GM18868 (cell line): Measurements from ENCODE around the gene RIN3.
"Not testable (repeated sequence)": the region's sequence is repeated elsewhere in the genome, so short reads cannot be mapped to it uniquely, and the experiment has no call there.

Source experiments
- ATAC-seq: cut with Tn5 transposase; IDR thresholded peaks from one replicate; pipeline ENCODE4 v1.9.1; 2021; ENCODE audit warnings: mild to moderate bottlenecking, moderate library complexity; ENCODE audit not compliant: unreplicated experiment

Gene RIN3

DNA sequence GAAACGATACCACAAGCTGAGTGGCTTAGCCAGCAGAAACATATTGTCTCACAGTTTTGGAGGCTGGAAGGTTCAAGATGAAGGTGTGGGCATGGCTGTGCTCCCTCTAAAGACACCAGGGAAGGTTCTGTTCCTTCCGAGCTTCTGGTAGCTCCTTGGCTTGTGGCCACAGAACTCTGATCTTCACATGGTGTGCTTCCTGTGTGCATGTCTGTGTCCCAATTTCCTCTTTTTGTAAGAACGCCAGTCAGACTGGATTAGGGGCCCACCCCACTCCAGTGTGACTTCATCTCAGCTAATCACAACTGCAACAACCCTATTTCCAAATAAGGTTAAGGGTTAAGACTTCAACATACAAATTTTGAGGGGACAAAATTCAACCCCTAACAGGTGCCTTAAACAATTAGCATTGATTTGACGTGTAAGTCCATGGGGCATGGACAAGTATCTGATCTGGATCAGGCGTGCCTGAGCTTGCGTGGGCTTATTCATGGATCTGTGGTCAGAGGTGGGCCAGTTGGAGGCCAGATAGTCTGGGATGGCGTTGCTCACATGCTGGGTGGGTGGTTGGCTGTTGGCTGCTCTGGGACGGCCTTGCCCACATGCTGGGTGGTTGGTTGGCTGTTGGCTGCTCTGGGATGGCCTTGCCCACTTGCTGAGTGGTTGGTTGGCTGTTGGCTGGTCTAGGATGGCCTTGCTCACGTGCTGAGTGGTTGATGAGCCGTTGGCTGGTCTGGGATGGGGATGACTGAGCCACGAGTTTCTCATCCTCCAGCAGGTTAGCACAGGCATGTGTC is 146.4 kb downstream of the RIN3 start:
- ATAC-seq, result no peak

GRCh38 chr14:92660571-92660970 is 147.0 kb downstream of the RIN3 start:
- no peak for ATAC-seq

DNA sequence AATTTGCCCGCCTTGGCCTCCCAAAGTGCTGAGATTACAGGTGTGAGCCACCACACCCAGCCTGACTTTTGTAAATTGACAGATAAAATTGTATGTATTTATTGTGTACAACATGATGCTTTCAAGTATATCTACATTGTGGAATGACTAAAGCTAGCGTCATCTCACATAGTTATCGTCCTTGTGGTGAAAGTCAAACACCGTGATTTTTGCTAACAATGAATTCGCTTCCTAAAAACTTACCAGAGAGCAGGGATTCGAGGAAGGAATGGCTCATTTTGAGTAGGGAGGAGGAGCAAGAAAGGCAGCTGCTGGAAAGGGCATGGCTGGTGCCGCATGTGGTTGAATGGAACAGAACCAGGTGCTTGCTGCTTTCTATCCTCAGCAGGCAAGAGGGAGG is 149.5 kb downstream of the RIN3 start:
- no peak for ATAC-seq

DNA sequence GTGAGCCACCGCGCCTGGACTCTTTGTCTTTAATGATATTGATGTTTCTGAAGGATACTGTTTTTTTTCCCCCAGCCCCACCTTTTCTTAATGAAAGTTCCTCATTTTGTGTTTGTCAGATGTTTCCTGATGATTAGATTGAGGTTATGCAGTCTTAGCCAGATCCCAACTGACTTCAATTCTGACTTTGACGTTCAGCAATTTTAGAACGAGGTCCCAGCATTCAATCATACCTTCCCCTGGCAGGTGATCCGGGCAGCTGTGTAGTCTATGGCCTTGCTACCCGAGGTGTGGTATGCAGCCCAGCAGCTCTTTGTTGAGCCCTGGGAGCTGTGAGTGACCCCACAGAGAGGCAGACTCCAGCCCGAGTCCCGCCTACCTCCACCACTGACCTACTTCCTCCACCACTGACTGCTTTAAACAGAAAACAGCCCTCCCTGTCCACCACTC is 152.1 kb downstream of the RIN3 start:
- ATAC-seq, result no peak

DNA sequence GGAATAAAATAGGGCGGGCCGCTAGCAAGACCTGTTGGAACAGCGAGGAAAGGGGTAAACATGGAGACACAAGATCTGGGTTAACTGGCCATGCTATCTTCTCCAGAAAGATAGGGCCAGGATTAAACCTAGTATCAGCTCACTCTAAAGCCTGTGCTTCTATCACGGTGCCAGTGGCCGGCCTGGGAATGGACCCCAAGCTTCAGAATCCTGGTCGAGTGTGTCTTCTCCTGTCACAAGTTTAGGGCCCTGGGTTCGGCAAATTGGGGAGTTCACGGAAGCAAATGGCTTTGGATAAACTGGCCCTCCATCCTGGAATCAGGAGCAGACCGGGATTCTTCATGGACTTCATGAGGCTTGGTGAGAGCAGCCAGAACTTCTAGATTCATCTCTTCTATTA is 152.7 kb downstream of the RIN3 start:
- no peak for ATAC-seq

DNA sequence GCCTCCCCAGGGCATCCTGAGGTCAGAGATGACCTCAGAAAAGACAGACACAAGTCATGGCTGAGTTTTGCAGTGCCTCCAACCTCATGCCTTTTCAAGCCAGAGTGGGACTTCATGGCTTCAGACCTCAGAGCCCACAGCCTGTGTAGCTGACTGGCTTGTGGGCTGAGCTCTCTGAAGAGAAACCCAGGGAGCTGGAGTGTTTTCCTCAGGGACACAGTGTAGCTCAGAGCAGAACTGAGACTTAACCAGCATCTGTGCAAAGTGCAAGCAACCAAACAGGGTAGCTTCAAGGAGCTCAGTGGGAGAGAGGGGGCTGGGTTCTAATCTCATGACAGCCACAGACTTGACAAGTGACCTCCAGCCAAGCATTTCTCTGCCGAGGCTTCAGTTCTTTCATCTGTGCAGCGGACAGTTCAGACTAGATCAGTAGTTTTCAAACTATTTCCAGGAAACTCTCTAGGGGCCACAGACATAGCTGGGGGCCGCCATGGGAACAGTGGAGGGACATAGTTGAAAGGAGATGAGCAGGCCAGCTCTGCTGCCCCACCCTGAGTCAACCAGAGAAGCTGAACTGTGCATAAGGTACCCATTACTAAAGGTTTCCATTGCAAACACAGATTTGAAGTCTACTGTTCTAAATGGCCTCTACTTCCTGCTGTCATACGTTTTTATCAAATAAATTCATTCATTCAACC is 154.8 kb downstream of the RIN3 start:
- ATAC-seq, result no peak

- ATAC-seq, result no peak
Observed at GRCh38 chr14:92670160-92670559, 156.6 kb downstream of the RIN3 start.

- no peak for ATAC-seq
Observed at GRCh38 chr14:92670643-92671366, 157.2 kb downstream of the RIN3 start.

DNA sequence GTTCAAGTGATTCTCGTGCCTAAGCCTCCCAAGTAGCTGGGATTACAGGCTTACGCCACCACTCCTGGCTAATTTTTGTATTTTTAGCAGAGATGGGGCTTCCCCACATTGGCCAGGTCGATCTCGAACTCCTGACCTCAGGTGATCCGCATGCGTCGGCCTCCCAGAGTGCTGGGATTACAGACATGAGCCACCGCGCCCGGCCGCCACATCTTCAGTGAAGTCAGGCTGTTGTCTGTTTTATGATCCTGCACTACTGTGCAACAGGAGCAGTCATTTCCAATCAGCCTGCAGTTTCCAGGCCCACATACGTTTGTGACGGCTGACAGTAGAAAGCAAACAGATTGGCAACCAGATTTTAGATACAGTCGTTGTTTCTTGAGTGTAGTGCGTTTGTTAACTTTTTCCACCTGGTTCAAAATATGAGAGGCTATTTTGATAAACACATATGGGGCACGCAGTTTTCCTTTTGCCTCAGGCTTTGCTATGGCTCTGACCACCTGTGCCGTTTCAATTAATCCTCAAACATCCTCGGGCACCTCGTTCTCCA is 160.1 kb downstream of the RIN3 start:
- no peak for ATAC-seq

GRCh38 chr14:92675421-92675820 is 161.8 kb downstream of the RIN3 start:
- no peak for ATAC-seq

DNA sequence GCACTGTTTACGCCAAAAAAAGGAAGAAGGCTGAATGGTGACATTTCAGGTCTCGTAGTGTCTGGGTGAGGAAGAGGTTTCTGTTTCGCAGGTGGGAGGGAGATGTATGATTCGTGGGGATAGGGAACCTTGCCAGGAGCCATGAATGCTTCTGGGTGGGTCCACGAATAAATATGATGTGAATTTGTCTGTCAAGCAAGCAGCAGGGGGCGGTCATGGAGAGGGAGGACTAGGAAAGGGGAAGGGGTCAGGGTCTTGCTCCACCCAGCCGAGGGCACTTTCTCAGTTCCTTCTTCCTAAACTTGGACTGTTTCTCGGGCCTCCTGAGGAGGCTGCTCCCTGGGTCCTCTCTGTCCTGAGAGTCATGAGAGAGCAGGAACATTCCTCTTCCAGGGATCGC is 162.4 kb downstream of the RIN3 start:
- ATAC-seq, result no peak

DNA sequence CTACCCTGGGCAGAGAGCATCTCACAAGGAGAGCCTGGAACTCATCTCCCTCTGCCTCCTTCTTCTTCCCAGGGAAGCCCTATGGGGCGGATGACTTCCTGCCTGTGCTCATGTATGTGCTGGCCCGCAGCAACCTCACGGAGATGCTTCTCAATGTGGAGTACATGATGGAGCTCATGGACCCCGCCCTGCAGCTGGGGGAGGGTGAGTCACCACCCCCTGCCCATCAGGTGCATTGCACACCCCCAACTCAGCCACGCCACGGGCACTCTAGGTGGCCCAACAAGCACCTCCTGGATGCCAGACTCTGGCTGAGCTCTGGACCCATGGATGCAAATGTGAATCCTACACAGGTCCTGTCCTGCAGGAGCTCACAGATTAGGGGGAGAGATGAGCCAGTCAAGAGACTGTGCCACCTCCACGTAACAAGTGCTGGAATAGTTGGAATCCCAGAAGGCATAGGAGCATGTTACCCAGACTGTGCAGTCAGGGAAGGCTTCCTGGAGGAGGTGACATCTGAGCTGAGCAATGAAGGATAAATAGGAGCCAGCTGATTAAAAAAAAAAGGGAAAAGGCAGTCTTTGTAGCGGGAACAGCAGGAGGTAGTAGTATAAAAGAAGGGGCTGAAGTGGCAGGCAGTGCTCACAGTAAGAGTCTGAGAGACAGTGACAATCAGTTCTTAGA is 163.0 kb downstream of the RIN3 start:
- no peak for ATAC-seq

- peak; percentile 83 for ATAC-seq
Observed at GRCh38 chr14:92677087-92677668, 163.6 kb downstream of the RIN3 start.

- ATAC-seq, result no peak
Observed at GRCh38 chr14:92677955-92678354, 164.4 kb downstream of the RIN3 start.

DNA sequence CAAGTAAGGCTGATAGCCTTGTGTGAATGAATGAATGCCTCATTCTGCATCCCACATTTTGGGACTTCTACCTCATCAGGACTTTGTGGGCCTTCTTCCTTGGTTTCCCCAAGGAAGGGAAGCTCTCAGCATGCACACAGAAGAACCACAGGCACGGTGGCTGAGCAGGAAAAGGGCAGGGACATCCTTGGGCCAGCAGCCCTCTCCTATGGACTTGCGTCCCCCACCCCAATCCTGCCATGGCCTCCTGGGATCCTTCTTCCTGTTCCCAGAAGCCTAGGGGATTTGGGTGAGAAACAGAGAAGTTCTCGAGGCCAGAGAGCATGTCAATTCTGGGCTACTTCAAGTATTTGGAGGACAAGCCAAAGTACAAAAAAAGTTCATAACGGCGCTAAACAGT is 165.2 kb downstream of the RIN3 start:
- ATAC-seq, result no peak

- no peak for ATAC-seq
Observed at GRCh38 chr14:92679246-92679645, 165.7 kb downstream of the RIN3 start.

GRCh38 chr14:92680330-92680729 is 166.7 kb downstream of the RIN3 start:
- ATAC-seq, result not testable (repeated sequence)

GRCh38 chr14:92680781-92681650 is 167.4 kb downstream of the RIN3 start:
- peak; percentile 22 for ATAC-seq

DNA sequence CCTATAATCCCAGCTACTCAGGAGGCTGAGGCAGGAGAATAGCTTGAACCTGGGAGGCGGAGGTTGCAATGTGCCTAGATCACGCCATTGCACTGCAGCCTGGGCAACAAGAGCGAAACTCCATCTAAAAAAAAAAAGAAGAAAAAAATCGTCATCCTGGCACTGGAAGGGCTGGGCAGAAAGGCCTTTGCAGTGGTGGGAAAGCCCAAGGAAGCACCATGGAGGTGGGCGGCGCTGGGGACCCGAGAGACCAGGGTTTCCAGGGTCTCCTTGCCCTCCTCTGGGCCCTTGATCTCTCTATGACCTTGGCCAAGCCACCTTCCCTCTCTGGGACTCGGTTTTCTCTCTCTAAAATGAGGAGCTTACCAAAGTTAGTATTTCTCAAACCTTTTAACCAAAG is 169.5 kb downstream of the RIN3 start:
- no peak for ATAC-seq
